PC-9 (cell line): Measurements from ENCODE around the gene WFIKKN1. TPM values are rescaled to one million over a fixed set of nuclear protein-coding genes. Genes with fewer than 3 reads are reported as not detected.

Source experiments
- BruUV-seq: library from RNA; stranded (reverse); fragments of 400-500 nt; replicated peaks from 2 replicates; lab custom pipeline; 2021; lab: Mats Ljungman, UMichigan
- CTCF ChIA-PET: fragments of 300-600 bp; sonication (Branson Sonifier 250); formaldehyde crosslinking; loops from one replicate; lab custom pipeline; 2022; ENCODE audit warnings: antibody characterized with exemption; lab: Charles Lee
- POLR2A ChIA-PET: fragments of 300-600 bp; sonication (Branson Sonifier 250); formaldehyde crosslinking; loops from one replicate; lab custom pipeline; 2022; ENCODE audit warnings: antibody characterized with exemption; ENCODE audit not compliant: unreplicated experiment; lab: Charles Lee
- DNase-seq, 2 experiments: peaks; one replicate each; pipeline versions ENCODE4 v3.0.0 to v3.0.0-alpha.2; 2015 to 2022; ENCODE audit warnings: mixed read lengths in 1 of 2
- H2AFZ ChIP-seq: fragments of 200-600 bp; sonication (generic); 2 replicates; pipeline ENCODE4 v1.8.1; 2017; ENCODE audit warnings: antibody characterized with exemption
- H3F3A ChIP-seq: fragments of 200-600 bp; sonication (generic); 2 replicates; pipeline ENCODE4 v1.8.1; 2017; ENCODE audit warnings: antibody characterized with exemption, mild to moderate bottlenecking, low read depth; ENCODE audit not compliant: insufficient read depth
- H3K27ac ChIP-seq: fragments of 200-600 bp; sonication (generic); 2 replicates; pipeline ENCODE4 v1.6.1; 2016; ENCODE audit warnings: mixed run types
- H3K27me3 ChIP-seq: fragments of 200-600 bp; sonication (generic); 2 replicates; pipeline ENCODE4 v1.6.1; 2016; ENCODE audit warnings: low read depth, mixed run types; ENCODE audit not compliant: insufficient read depth
- H3K36me3 ChIP-seq: fragments of 200-600 bp; sonication (generic); 2 replicates; pipeline ENCODE4 v1.6.1; 2016; ENCODE audit warnings: low read depth, mixed run types
- H3K4me1 ChIP-seq: fragments of 200-600 bp; sonication (generic); replicated peaks from 2 replicates; pipeline ENCODE4 v1.6.1; 2016; ENCODE audit warnings: mixed run types; ENCODE audit not compliant: insufficient read depth
- H3K4me2 ChIP-seq: fragments of 200-600 bp; sonication (generic); 2 replicates; pipeline ENCODE4 v1.6.1; 2017; ENCODE audit warnings: mixed run types
- H3K4me3 ChIP-seq: fragments of 200-600 bp; sonication (generic); 2 replicates; pipeline ENCODE4 v1.6.1; 2016; ENCODE audit warnings: mixed run types
- H3K79me2 ChIP-seq: fragments of 200-600 bp; sonication (generic); 2 replicates; pipeline ENCODE4 v1.6.1; 2017; ENCODE audit warnings: low read depth, mixed run types
- H3K9me2 ChIP-seq: fragments of 200-600 bp; sonication (generic); 2 replicates; pipeline ENCODE4 v1.8.1; 2017; ENCODE audit warnings: mild to moderate bottlenecking; ENCODE audit not compliant: insufficient read depth
- H3K9me3 ChIP-seq: fragments of 200-600 bp; sonication (generic); 2 replicates; pipeline ENCODE4 v1.8.1; 2016; ENCODE audit warnings: low read depth; ENCODE audit not compliant: insufficient read depth
- H4K20me1 ChIP-seq: fragments of 200-600 bp; sonication (generic); 2 replicates; pipeline ENCODE4 v1.8.1; 2017; ENCODE audit not compliant: insufficient read depth
- EZH2 ChIP-seq: fragments of 200-600 bp; sonication (generic); IDR thresholded peaks from 2 replicates; pipeline ENCODE4 v1.8.0; 2017; ENCODE audit warnings: antibody characterized with exemption, low read depth
- intact Hi-C: fragments of 100-400 bp; cut with micrococcal nuclease; formaldehyde crosslinking; loops from one replicate; pipeline ENCODE4 v1.10.0; 2022; ENCODE audit not compliant: unreplicated experiment
- total RNA-seq: library from RNA; stranded (reverse); gene quantifications from 2 replicates; pipeline ENCODE4 v1.2.3, GENCODE V29; 2021
- TF ChIP-seq, protein P1 (sequence below): fragments of 200-600 bp; sonication (generic); conservative IDR thresholded peaks from 2 replicates; pipeline ENCODE4 v1.6.1; 2017; ENCODE audit warnings: mixed run types, antibody characterized with exemption, mild to moderate bottlenecking, moderate library complexity

WFIKKN1 gene
- total RNA-seq, 1 experiment from 2014 or later: 6.9 TPM

DNA sequence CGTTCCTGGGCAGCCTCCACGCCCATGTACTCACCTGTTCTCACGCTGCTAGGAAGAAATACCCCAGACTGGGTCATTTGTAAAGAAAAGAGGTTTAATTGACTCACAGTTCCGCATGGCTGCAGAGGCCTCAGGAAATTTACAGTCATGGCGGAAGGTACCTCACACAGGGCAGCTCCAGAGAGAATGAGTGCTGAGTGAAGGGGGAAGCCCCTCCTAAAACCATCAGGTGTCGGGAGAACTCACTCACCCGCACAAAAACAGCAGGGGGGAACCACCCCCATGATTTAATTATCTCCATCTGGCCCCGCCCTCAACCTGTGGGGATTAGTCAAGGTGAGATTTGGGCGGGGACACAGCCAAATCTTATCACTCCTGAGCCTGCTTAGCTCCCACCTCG is 22.8 kb upstream of the WFIKKN1 start:
- Histone ChIP-seq H4K20me1 (peaks cover 4% of the 10 kb centered on the region; the same call in 1 of the 2 replicates), H3K27ac (no peak overlapping the region), H3K4me1 (no peaks in the 10 kb centered on the region), H2AFZ (no peak overlapping the region), H3K9me3 (no peaks in the 10 kb centered on the region), H3K4me2 (no peak overlapping the region), H3K27me3 (no peaks in the 10 kb centered on the region), H3K79me2 (peaks cover 8% of the 10 kb centered on the region), H3K36me3 (no peaks in the 10 kb centered on the region), H3K4me3 (no peak overlapping the region), H3F3A (no peaks in the 10 kb centered on the region), H3K9me2 (no peaks in the 10 kb centered on the region)
- no TSS peak for BruUV-seq
- no peak for TF ChIP-seq EZH2
- TF ChIP-seq, protein P1, sequence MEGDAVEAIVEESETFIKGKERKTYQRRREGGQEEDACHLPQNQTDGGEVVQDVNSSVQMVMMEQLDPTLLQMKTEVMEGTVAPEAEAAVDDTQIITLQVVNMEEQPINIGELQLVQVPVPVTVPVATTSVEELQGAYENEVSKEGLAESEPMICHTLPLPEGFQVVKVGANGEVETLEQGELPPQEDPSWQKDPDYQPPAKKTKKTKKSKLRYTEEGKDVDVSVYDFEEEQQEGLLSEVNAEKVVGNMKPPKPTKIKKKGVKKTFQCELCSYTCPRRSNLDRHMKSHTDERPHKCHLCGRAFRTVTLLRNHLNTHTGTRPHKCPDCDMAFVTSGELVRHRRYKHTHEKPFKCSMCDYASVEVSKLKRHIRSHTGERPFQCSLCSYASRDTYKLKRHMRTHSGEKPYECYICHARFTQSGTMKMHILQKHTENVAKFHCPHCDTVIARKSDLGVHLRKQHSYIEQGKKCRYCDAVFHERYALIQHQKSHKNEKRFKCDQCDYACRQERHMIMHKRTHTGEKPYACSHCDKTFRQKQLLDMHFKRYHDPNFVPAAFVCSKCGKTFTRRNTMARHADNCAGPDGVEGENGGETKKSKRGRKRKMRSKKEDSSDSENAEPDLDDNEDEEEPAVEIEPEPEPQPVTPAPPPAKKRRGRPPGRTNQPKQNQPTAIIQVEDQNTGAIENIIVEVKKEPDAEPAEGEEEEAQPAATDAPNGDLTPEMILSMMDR: no peak
- ChIA-PET CTCF (no interaction called here), POLR2A (no interaction called here)
- intact Hi-C loops: no loop called here
- no peak for DNase-seq

DNA sequence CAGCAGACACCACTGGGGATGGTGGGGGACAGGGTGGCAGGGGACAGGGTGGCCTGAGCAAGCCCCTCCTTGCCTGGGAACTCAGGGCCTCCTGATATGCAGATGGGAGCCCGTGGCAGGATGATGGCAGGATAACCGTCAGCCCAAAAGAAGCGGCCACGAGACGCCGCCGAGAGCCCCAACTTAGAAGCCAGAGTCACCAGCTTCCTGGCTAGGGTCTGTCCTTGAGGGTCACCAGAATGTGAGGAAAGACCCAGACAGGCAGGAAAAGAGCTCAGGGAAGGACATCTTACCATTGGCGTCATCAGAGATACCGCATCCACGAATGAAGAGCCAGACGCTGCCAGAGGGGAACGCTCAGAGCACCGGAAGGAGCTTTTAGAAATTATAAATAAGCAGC is 21.5 kb upstream of the WFIKKN1 start:
- intact Hi-C loops: no loop called here
- Histone ChIP-seq H3K4me2 (no peak overlapping the region), H3K79me2 (peaks cover 7% of the 10 kb centered on the region), H3K9me2 (no peaks in the 10 kb centered on the region), H3K9me3 (no peaks in the 10 kb centered on the region), H3F3A (no peaks in the 10 kb centered on the region), H3K4me1 (no peaks in the 10 kb centered on the region), H4K20me1 (peaks cover 4% of the 10 kb centered on the region; the same call in 1 of the 2 replicates), H2AFZ (no peak overlapping the region), H3K27me3 (no peaks in the 10 kb centered on the region), H3K27ac (no peak overlapping the region), H3K4me3 (no peak overlapping the region), H3K36me3 (no peaks in the 10 kb centered on the region)
- ChIA-PET POLR2A (interaction anchor here (0.7 kb wide), 1 partner anchor 33 kb away, joined by 3 read pairs; no protein-coding TSS in a partner anchor), CTCF (interaction anchor here (1.3 kb wide), 1 partner anchor 16 kb away, joined by 3 read pairs; no protein-coding TSS in a partner anchor)
- no peak for TF ChIP-seq EZH2
- TF ChIP-seq, protein P1: no peak
- BruUV-seq: no TSS peak
- DNase-seq: no peak

DNA sequence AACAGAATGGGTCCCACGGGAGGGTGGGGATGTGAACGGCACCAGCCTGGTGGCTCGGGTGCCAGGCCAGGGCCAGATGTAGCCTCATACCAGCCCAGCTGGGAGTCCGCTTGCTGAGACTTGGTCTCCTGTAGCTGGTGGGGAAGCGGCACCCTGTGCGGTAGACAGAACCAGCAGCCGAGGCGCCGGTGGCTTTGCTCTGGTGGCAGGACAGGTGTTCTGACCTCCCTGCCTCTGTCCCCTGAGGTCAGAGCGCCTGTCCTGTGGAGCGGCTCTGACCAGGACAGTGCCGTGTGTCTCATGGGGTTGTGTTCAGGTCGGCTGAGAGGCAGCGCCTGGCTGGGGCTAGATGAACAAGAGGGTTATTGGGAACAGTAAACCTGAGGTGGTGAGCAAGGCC is 20.8 kb upstream of the WFIKKN1 start:
- Histone ChIP-seq H3K27ac (no peak overlapping the region), H3K36me3 (no peaks in the 10 kb centered on the region), H3F3A (no peaks in the 10 kb centered on the region), H2AFZ (no peak overlapping the region), H3K9me2 (no peaks in the 10 kb centered on the region), H3K79me2 (0 out of 2 replicates have a peak, but pooled peaks cover 1% of the 10 kb centered on the region), H3K9me3 (no peaks in the 10 kb centered on the region), H3K4me1 (no peaks in the 10 kb centered on the region), H3K4me3 (no peak overlapping the region), H4K20me1 (peaks cover 4% of the 10 kb centered on the region; the same call in 1 of the 2 replicates), H3K27me3 (no peaks in the 10 kb centered on the region), H3K4me2 (no peak overlapping the region)
- POLR2A ChIA-PET: interaction anchor here (0.7 kb wide), 1 partner anchor 32 kb away, joined by 3 read pairs; no protein-coding TSS in a partner anchor
- no peak for DNase-seq
- no peak for TF ChIP-seq EZH2
- CTCF ChIA-PET: interaction anchor here (0.9 to 1.3 kb wide), 2 partner anchors 9 to 16 kb away, joined by 3 read pairs; no protein-coding TSS in a partner anchor
- intact Hi-C loops: no loop called here
- no TSS peak for BruUV-seq
